ENCODE results near the gene LYZ. TPM values are rescaled to one million over a fixed set of nuclear protein-coding genes. Genes with fewer than 3 reads are reported as not detected.
A peak's percentile ranks its signal among the peaks of the same experiment; 100 is the strongest.

LYZ gene
- total and polyA plus RNA-seq, 9 of the 15 experiments (the other 6 are each of a cell fraction or from before 2014, with no cell fraction given) = 27.2 to 96.3 (median 42.1) TPM

- no peak for TF ChIP-seq TFE3 (CRISPR knock-in tag; IDR thresholded peaks at IDR 0.05)
- no peak for TF ChIP-seq ID3 (CRISPR knock-in tag; IDR thresholded peaks at IDR 0.05)
- TF ChIP-seq ID3 (tag; IDR thresholded peaks at IDR 0.05) = peak; percentile 99
- no peak for TF ChIP-seq ILF3 (IDR thresholded peaks at IDR 0.05; ENCODE audit: borderline replicate concordance)
- no peak for TF ChIP-seq TRIM25 (IDR thresholded peaks at IDR 0.05; ENCODE audit: borderline replicate concordance)
- TF ChIP-seq ARNT (IDR thresholded peaks at IDR 0.05) = no peak
- TF ChIP-seq HNRNPL (IDR thresholded peaks at IDR 0.05; ENCODE audit: low read depth, low read length) = no peak
- no peak for TF ChIP-seq PTRF (tag; IDR thresholded peaks at IDR 0.05)
- TF ChIP-seq HDGF (IDR thresholded peaks at IDR 0.05) = no peak
- TF ChIP-seq HSF4 (CRISPR knock-in tag; IDR thresholded peaks at IDR 0.05; ENCODE audit: borderline replicate concordance) = no peak
- no peak for TF ChIP-seq RAD51 (IDR thresholded peaks at IDR 0.05; ENCODE audit: borderline replicate concordance, low read depth)
- TF ChIP-seq SIX5 (IDR thresholded peaks at IDR 0.05; ENCODE audit: borderline replicate concordance in 1 of 2, insufficient read depth in 1 of 2, low read depth in 1 of 2, low read length in 2 of 2) = no peak
- peak; percentile 27; the same call in 1 of the 2 replicates for TF ChIP-seq ZNF316 (IDR thresholded peaks at IDR 0.05)
- TF ChIP-seq ZBTB8A (IDR thresholded peaks at IDR 0.05; ENCODE audit: partially characterized antibody) = no peak
- TF ChIP-seq ATF1 (CRISPR knock-in tag; IDR thresholded peaks at IDR 0.05) = no peak
- peak; percentile 95 for TF ChIP-seq ATF1 (tag; IDR thresholded peaks at IDR 0.05)
- no peak; the same call in 1 of the 2 replicates for TF ChIP-seq MITF (IDR thresholded peaks at IDR 0.05)
- TF ChIP-seq ZBTB49 (CRISPR knock-in tag; IDR thresholded peaks at IDR 0.05; ENCODE audit: borderline replicate concordance) = 0 out of 2 replicates have a peak, but pooled peaks have one; percentile 75
- peak; percentile 76 for TF ChIP-seq NR2C1 (IDR thresholded peaks at IDR 0.05)
- TF ChIP-seq NR2C1 (tag; IDR thresholded peaks at IDR 0.05) = peak; percentile 89
Observed at GRCh38 chr12:69359531-69360347, 11.6 kb downstream of the LYZ start, which contains the start of gene YEATS4 (continued).
